ENCODE measurements around the gene TPRA1.

DNA sequence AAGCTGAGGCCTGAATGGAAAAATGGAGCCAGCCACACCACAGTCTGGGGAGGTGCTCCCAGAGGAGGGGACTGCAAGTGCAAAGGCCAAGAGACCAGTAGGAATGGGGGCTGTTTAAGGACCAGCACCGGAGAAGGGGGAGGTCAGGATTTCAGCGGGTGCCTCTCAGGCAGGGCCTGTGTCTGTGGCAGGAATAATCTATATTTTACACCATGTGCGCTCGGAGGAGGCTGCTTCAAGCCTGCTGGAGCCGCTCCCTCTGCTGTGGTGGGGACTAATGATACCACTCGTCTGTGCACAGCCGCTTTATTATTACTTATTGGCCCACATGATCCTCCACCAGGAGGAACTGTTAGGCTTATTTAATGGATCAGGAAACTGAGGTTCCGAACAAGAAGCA lies 45.3 kb downstream of the TPRA1 start:
- TF ChIP-seq, protein P1, sequence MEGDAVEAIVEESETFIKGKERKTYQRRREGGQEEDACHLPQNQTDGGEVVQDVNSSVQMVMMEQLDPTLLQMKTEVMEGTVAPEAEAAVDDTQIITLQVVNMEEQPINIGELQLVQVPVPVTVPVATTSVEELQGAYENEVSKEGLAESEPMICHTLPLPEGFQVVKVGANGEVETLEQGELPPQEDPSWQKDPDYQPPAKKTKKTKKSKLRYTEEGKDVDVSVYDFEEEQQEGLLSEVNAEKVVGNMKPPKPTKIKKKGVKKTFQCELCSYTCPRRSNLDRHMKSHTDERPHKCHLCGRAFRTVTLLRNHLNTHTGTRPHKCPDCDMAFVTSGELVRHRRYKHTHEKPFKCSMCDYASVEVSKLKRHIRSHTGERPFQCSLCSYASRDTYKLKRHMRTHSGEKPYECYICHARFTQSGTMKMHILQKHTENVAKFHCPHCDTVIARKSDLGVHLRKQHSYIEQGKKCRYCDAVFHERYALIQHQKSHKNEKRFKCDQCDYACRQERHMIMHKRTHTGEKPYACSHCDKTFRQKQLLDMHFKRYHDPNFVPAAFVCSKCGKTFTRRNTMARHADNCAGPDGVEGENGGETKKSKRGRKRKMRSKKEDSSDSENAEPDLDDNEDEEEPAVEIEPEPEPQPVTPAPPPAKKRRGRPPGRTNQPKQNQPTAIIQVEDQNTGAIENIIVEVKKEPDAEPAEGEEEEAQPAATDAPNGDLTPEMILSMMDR (IDR thresholded peaks at IDR 0.05) = no peak
- TF ChIP-seq POLR2A (IDR thresholded peaks at IDR 0.05) = no peak
